GM12878 (cell line): ENCODE measurements around the gene UNC80. TPM values are rescaled to one million over a fixed set of nuclear protein-coding genes. Genes with fewer than 3 reads are reported as not detected.

Experiments
- ATAC-seq: fragments of 200-7000 bp; cut with Tn5 transposase; 3 replicates; pipeline ENCODE4 v1.9.1; 2020; ENCODE audit warnings: mild to moderate bottlenecking, moderate library complexity
- BruUV-seq: library from RNA; stranded (reverse); fragments of 400-500 nt; replicated peaks from 2 replicates; lab custom pipeline; 2021; lab: Mats Ljungman, UMichigan
- CTCF ChIA-PET: fragments of 300-600 bp; sonication (Branson Sonifier 250); formaldehyde crosslinking; extraction: SDS; loops from one replicate; lab custom pipeline; 2021; ENCODE audit warnings: inconsistent platforms; lab: Yijun Ruan, JAX
- POLR2A ChIA-PET: fragments of 350-600 bp; formaldehyde crosslinking; extraction: SDS; loops from one replicate; lab custom pipeline; 2021; ENCODE audit warnings: inconsistent platforms; lab: Charles Lee
- RAD21 ChIA-PET: fragments of 300-600 bp; sonication (Branson Sonifier 250); formaldehyde crosslinking; loops from one replicate; lab custom pipeline; 2023; ENCODE audit warnings: antibody characterized with exemption; ENCODE audit not compliant: unreplicated experiment; lab: Charles Lee
- SMC1A ChIA-PET: fragments of 300-600 bp; sonication (Branson Sonifier 250); formaldehyde crosslinking; loops from one replicate; lab custom pipeline; 2023; ENCODE audit not compliant: unreplicated experiment, uncharacterized antibody; lab: Charles Lee
- DNase-seq: peaks from one replicate; pipeline ENCODE4 v3.0.0-alpha.2; 2011; ENCODE audit warnings: low read depth, low spot score
- FAIRE-seq: peaks from 3 replicates; lab custom pipeline; 2011; peaks lifted over from hg19 to GRCh38; lab: Jason Lieb, UNC
- H2AFZ ChIP-seq: 2 replicates; pipeline ENCODE4 v1.6.0; 2011; ENCODE audit warnings: low read depth, low read length, control low read depth; ENCODE audit not compliant: control insufficient read depth
- H3K27ac ChIP-seq: 2 replicates; pipeline ENCODE4 v1.5.1; 2011; ENCODE audit warnings: control low read depth; ENCODE audit not compliant: control insufficient read depth, insufficient read depth
- H3K27me3 ChIP-seq, 2 experiments: replicated peaks in 1 of 2; 2 replicates each; pipeline versions ENCODE4 v1.6.0 to v1.6.1; 2011; ENCODE audit warnings: low read length in 1 of 2; ENCODE audit not compliant: control insufficient read depth in 2 of 2, insufficient read depth in 2 of 2
- H3K36me3 ChIP-seq, 2 experiments: 2 replicates each; pipeline ENCODE4 v1.5.1; 2011; ENCODE audit warnings: low read length in 1 of 2; ENCODE audit not compliant: control insufficient read depth in 2 of 2, insufficient read depth in 2 of 2
- H3K4me1 ChIP-seq: 2 replicates; pipeline ENCODE4 v1.6.1; 2011; ENCODE audit warnings: mild to moderate bottlenecking, low read length, moderate library complexity, mixed read lengths; ENCODE audit not compliant: control insufficient read depth, insufficient read depth
- H3K4me2 ChIP-seq: 2 replicates; pipeline ENCODE4 v1.6.0; 2011; ENCODE audit warnings: control low read depth; ENCODE audit not compliant: control insufficient read depth, insufficient read depth
- H3K4me3 ChIP-seq: fragments of 200-600 bp; sonication (generic); 2 replicates; pipeline ENCODE4 v1.5.1; 2016
- H3K79me2 ChIP-seq: 2 replicates; pipeline ENCODE4 v1.6.0; 2011; ENCODE audit warnings: low read length; ENCODE audit not compliant: control insufficient read depth, insufficient read depth
- H3K9ac ChIP-seq: 2 replicates; pipeline ENCODE4 v1.8.0; 2011; ENCODE audit warnings: low read length, control low read depth, mixed read lengths; ENCODE audit not compliant: control insufficient read depth, insufficient read depth
- H3K9me3 ChIP-seq: replicated peaks from 3 replicates; pipeline ENCODE4 v1.5.1; 2011; ENCODE audit warnings: mild to moderate bottlenecking, low read length; ENCODE audit not compliant: control insufficient read depth, insufficient read depth
- H4K20me1 ChIP-seq: 2 replicates; pipeline ENCODE4 v1.6.0; 2011; ENCODE audit not compliant: control insufficient read depth, insufficient read depth
- BCL11A ChIP-seq: IDR thresholded peaks from 2 replicates; pipeline ENCODE4 v1.6.1; 2011; ENCODE audit warnings: low read depth, low read length
- DPF2 ChIP-seq: fragments of 450-650 bp; IDR thresholded peaks from 2 replicates; pipeline ENCODE4 v1.6.1; 2017; ENCODE audit warnings: mild to moderate bottlenecking
- ESRRA ChIP-seq: IDR thresholded peaks from 2 replicates; pipeline ENCODE4 v1.6.1; 2012; ENCODE audit warnings: mild to moderate bottlenecking, low read length, improper control_type of control experiment
- LARP7 ChIP-seq: fragments of 450-650 bp; IDR thresholded peaks from 2 replicates; pipeline ENCODE4 v1.6.1; 2017; ENCODE audit warnings: mild to moderate bottlenecking
- TARDBP ChIP-seq: IDR thresholded peaks from 2 replicates; pipeline ENCODE4 v1.6.1; 2016; ENCODE audit warnings: borderline replicate concordance
- TCF12 ChIP-seq: IDR thresholded peaks from 2 replicates; pipeline ENCODE4 v1.6.1; 2011; ENCODE audit warnings: low read depth, mild to moderate bottlenecking, low read length
- WRNIP1 ChIP-seq: IDR thresholded peaks from 2 replicates; pipeline ENCODE4 v1.6.1; 2011; ENCODE audit warnings: low read depth, low read length, improper control_type of control experiment, borderline replicate concordance
- ZNF217 ChIP-seq: fragments of 450-650 bp; IDR thresholded peaks from 2 replicates; pipeline ENCODE4 v1.6.1; 2017; ENCODE audit warnings: antibody characterized with exemption, mild to moderate bottlenecking
- WGBS: methylation state at CpG from one replicate; pipeline ENCODE4 v1.1.6; 2016; ENCODE audit warnings: low lambda C conversion rate; ENCODE audit not compliant: insufficient replicate concordance, insufficient coverage; ENCODE audit errors: missing lambda C conversion rate; 5-methylcytosine and 5-hydroxymethylcytosine counted together
- in situ Hi-C: fragments of 300-500 bp; cut with MboI; formaldehyde crosslinking; loops from 9 replicates; pipeline ENCODE4 v1.14.3; 2018; ENCODE audit warnings: mixed read lengths
- intact Hi-C: fragments of 100-400 bp; cut with micrococcal nuclease; formaldehyde crosslinking; loops from one replicate; pipeline ENCODE4 v1.14.2; 2022; ENCODE audit not compliant: unreplicated experiment
- polyA plus RNA-seq, 11 experiments: library from polyadenylated mRNA; depleted of rRNA in 4 of 11; unstranded in 6 of 11; stranded (reverse) in 5 of 11; fragments of >200 nt; fragmentation: Nextera tagmentation in 4 of 11; fragmentation: Illumina TruSeq in 1 of 11; extraction: Ambion mirVana in 4 of 11; extraction: Trizol in 1 of 11; gene quantifications; 1 replicate in 1 of 11; 2 replicates in 10 of 11; pipeline versions ENCODE4 v1.2.1 to v1.2.3, GENCODE V29; 2011 to 2016; ENCODE audit warnings: inconsistent platforms in 2 of 11, missing spikeins in 2 of 11, low read depth in 1 of 11
- total RNA-seq, 4 experiments: library from RNA; depleted of rRNA in 3 of 4; stranded (reverse); fragments of >200 nt in 3 of 4; fragmentation: Illumina TruSeq in 1 of 4; extraction: Trizol in 1 of 4; gene quantifications; 2 replicates each; pipeline versions ENCODE4 v1.2.1 to v1.2.3, GENCODE V29; 2013 to 2021
- TF ChIP-seq, protein P1 (sequence below): IDR thresholded peaks from 2 replicates; pipeline ENCODE4 v1.6.1; 2011; ENCODE audit warnings: borderline replicate concordance, low read depth, mild to moderate bottlenecking, moderate library complexity, low read length; ENCODE audit not compliant: insufficient read depth, poor library complexity, severe bottlenecking
- TF ChIP-seq, protein P2 (sequence below): fragments of 150-350 bp; IDR thresholded peaks from 2 replicates; pipeline ENCODE4 v1.6.1; 2016; ENCODE audit warnings: low read depth, low read length

The UNC80 gene
- total and polyA plus RNA-seq, 10 of the 15 experiments (the other 5 are each of a cell fraction or from before 2014, with no cell fraction given): not detected

DNA sequence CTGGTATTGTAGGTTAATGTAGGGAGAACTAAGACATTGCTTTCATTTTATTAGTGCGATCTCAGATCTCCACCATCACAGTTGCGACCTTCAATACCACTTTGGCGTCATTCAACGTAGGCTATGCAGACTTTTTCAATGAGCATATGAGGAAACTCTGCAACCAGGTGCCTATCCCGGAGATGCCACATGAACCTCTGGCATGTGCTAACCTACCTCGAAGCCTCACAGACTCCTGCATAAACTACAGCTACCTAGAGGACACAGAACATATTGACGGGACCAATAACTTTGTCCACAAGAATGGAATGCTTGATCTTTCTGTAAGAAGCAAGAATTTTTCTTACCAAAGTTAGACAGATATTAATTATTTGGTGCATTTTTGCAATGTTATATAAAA is 47.3 kb downstream of the UNC80 start (continued):
- no peak for TF ChIP-seq ZNF217
- no peak for TF ChIP-seq LARP7
- TF ChIP-seq ESRRA: no peak
- no peak for TF ChIP-seq DPF2
- no peak for TF ChIP-seq WRNIP1
- TF ChIP-seq, protein P1, sequence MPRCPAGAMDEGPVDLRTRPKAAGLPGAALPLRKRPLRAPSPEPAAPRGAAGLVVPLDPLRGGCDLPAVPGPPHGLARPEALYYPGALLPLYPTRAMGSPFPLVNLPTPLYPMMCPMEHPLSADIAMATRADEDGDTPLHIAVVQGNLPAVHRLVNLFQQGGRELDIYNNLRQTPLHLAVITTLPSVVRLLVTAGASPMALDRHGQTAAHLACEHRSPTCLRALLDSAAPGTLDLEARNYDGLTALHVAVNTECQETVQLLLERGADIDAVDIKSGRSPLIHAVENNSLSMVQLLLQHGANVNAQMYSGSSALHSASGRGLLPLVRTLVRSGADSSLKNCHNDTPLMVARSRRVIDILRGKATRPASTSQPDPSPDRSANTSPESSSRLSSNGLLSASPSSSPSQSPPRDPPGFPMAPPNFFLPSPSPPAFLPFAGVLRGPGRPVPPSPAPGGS: no peak
- TF ChIP-seq, protein P2, sequence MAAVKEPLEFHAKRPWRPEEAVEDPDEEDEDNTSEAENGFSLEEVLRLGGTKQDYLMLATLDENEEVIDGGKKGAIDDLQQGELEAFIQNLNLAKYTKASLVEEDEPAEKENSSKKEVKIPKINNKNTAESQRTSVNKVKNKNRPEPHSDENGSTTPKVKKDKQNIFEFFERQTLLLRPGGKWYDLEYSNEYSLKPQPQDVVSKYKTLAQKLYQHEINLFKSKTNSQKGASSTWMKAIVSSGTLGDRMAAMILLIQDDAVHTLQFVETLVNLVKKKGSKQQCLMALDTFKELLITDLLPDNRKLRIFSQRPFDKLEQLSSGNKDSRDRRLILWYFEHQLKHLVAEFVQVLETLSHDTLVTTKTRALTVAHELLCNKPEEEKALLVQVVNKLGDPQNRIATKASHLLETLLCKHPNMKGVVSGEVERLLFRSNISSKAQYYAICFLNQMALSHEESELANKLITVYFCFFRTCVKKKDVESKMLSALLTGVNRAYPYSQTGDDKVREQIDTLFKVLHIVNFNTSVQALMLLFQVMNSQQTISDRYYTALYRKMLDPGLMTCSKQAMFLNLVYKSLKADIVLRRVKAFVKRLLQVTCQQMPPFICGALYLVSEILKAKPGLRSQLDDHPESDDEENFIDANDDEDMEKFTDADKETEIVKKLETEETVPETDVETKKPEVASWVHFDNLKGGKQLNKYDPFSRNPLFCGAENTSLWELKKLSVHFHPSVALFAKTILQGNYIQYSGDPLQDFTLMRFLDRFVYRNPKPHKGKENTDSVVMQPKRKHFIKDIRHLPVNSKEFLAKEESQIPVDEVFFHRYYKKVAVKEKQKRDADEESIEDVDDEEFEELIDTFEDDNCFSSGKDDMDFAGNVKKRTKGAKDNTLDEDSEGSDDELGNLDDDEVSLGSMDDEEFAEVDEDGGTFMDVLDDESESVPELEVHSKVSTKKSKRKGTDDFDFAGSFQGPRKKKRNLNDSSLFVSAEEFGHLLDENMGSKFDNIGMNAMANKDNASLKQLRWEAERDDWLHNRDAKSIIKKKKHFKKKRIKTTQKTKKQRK: no peak

DNA sequence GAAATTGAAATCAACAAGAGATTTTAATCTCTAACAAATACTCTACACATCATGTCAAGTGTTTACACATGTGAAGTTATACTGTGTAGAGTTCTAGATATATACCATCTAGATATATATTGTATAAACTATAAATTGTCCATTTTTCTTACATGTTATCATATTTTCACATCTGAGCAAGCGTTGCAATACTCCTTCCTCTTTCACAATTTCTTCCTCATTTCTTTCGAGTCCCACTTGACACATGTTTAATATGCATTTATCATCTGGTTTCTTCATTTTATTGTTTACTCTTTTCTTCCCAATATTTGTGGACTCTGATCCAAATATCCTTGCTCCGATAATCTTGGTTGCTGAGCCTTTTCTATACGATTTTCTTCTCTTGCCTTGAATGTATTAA is 50.2 kb downstream of the UNC80 start:
- no TSS peak for BruUV-seq
- POLR2A ChIA-PET: no interaction called here
- CTCF ChIA-PET: interaction anchor here (1.2 kb wide), 1 partner anchor 9 kb away, joined by 5 read pairs; no protein-coding TSS in a partner anchor
- Histone ChIP-seq H3K27me3 (no peaks in the 10 kb centered on the region), H2AFZ (no peak overlapping the region), H3K79me2 (no peaks in the 10 kb centered on the region), H3K4me2 (no peak overlapping the region), H3K9me3 (no peaks in the 10 kb centered on the region), H4K20me1 (no peaks in the 10 kb centered on the region), H3K9ac (no peak overlapping the region), H3K4me1 (no peaks in the 10 kb centered on the region), H3K36me3 (no peaks in the 10 kb centered on the region), H3K4me3 (no peak overlapping the region), H3K27ac (no peak overlapping the region)
- no peak for FAIRE-seq
- no peak for DNase-seq
- ATAC-seq: no peak
- 5% methylated on average over 4 of the region's 4 CpGs for WGBS
- intact Hi-C loops: no loop called here
- SMC1A ChIA-PET: no interaction called here
- RAD21 ChIA-PET: no interaction called here
- in situ Hi-C loops: no loop called here
- no peak for TF ChIP-seq TARDBP
- no peak for TF ChIP-seq TCF12
- no peak for TF ChIP-seq BCL11A
